ENCODE measurements around the gene PEX7.
"Not testable (repeated sequence)": the region's sequence is repeated elsewhere in the genome, so short reads cannot be mapped to it uniquely, and the experiment has no call there.

PEX7 gene

GRCh38 chr6:136897071-136897470, 74.7 kb downstream of the PEX7 start:
- DNase-seq (ENCODE audit: low read depth), result no peak

GRCh38 chr6:136901212-136901784, 78.9 kb downstream of the PEX7 start:
- no peak for DNase-seq (ENCODE audit: low read depth)

- not testable (repeated sequence) for DNase-seq (ENCODE audit: low read depth)
Measured at GRCh38 chr6:136904477-136904876, 82.1 kb downstream of the PEX7 start.

- no peak for DNase-seq (ENCODE audit: low read depth)
Measured at GRCh38 chr6:136914947-136915346, 92.6 kb downstream of the PEX7 start.

- DNase-seq (ENCODE audit: low read depth), result no peak
Measured at GRCh38 chr6:136918706-136919105, 96.3 kb downstream of the PEX7 start.

- DNase-seq (ENCODE audit: low read depth), result no peak
Measured at GRCh38 chr6:136920216-136920615, 97.8 kb downstream of the PEX7 start.

- DNase-seq (ENCODE audit: low read depth), result no peak
Measured at GRCh38 chr6:136920671-136921380, 98.4 kb downstream of the PEX7 start.

GRCh38 chr6:136921381-136921935, 99.1 kb downstream of the PEX7 start:
- no peak for DNase-seq (ENCODE audit: low read depth)

GRCh38 chr6:136921936-136922684, 99.7 kb downstream of the PEX7 start, which contains the start of gene SLC35D3:
Gene SLC35D3 (plus strand): TSS chr6:136922301. CDS start chr6:136922429, 128 bp downstream.
- DNase-seq (ENCODE audit: low read depth), result no peak

- DNase-seq (ENCODE audit: low read depth), result no peak
Measured at GRCh38 chr6:136922685-136923006, 100.3 kb downstream of the PEX7 start.

GRCh38 chr6:136923116-136923953, 100.9 kb downstream of the PEX7 start:
- no peak for DNase-seq (ENCODE audit: low read depth)

GRCh38 chr6:136923954-136924673, 101.7 kb downstream of the PEX7 start:
- no peak for DNase-seq (ENCODE audit: low read depth)

GRCh38 chr6:136926383-136926782, 104.0 kb downstream of the PEX7 start:
- DNase-seq (ENCODE audit: low read depth), result no peak

- no peak for DNase-seq (ENCODE audit: low read depth)
Measured at GRCh38 chr6:136927292-136927691, 104.9 kb downstream of the PEX7 start.

- DNase-seq (ENCODE audit: low read depth), result no peak
Measured at GRCh38 chr6:136930528-136930927, 108.1 kb downstream of the PEX7 start.

- DNase-seq (ENCODE audit: low read depth), result no peak
Measured at GRCh38 chr6:136932599-136932998, 110.2 kb downstream of the PEX7 start.

GRCh38 chr6:136945072-136945471, 122.7 kb downstream of the PEX7 start:
- DNase-seq (ENCODE audit: low read depth), result no peak

GRCh38 chr6:136945711-136946121, 123.3 kb downstream of the PEX7 start:
- no peak for DNase-seq (ENCODE audit: low read depth)

GRCh38 chr6:136947037-136947436, 124.6 kb downstream of the PEX7 start:
- DNase-seq (ENCODE audit: low read depth), result no peak

- not testable (repeated sequence) for DNase-seq (ENCODE audit: low read depth)
Measured at GRCh38 chr6:136949957-136950356, 127.6 kb downstream of the PEX7 start.

- DNase-seq (ENCODE audit: low read depth), result no peak
Measured at GRCh38 chr6:136950436-136951126, 128.2 kb downstream of the PEX7 start.
